OCI-LY7 (cell line): ENCODE data around the gene CLSTN3. TPM values are rescaled to one million over a fixed set of nuclear protein-coding genes. Genes with fewer than 3 reads are reported as not detected.

Experiments
- BruUV-seq: library from RNA; stranded (reverse); fragments of 400-500 nt; replicated peaks from 2 replicates; lab custom pipeline; 2021; lab: Mats Ljungman, UMichigan
- CTCF ChIA-PET: fragments of 300-600 bp; sonication (Branson Sonifier 250); formaldehyde crosslinking; loops from one replicate; lab custom pipeline; 2022; ENCODE audit warnings: antibody characterized with exemption; ENCODE audit not compliant: unreplicated experiment; lab: Charles Lee
- POLR2A ChIA-PET: fragments of 300-600 bp; sonication (Branson Sonifier 250); formaldehyde crosslinking; loops from one replicate; lab custom pipeline; 2022; ENCODE audit warnings: antibody characterized with exemption; lab: Charles Lee
- DNase-seq: peaks from one replicate; pipeline ENCODE4 v3.0.0-alpha.2; 2015; ENCODE audit warnings: low spot score
- H2AFZ ChIP-seq: fragments of 200-600 bp; sonication (generic), shearing (Covaris generic); 2 replicates; pipeline ENCODE4 v1.6.1; 2014; ENCODE audit warnings: mild to moderate bottlenecking, antibody characterized with exemption, low read length, moderate library complexity
- H3K27ac ChIP-seq: fragments of 200-600 bp; sonication (generic); 2 replicates; pipeline ENCODE4 v1.5.1; 2014; ENCODE audit warnings: mixed run types, low read depth, mild to moderate bottlenecking, moderate library complexity, low read length, inconsistent platforms; ENCODE audit not compliant: poor library complexity, severe bottlenecking
- H3K36me3 ChIP-seq: fragments of 200-600 bp; sonication (generic); 2 replicates; pipeline ENCODE4 v1.6.1; 2014; ENCODE audit warnings: mild to moderate bottlenecking, antibody characterized with exemption, low read length, moderate library complexity, mixed read lengths; ENCODE audit not compliant: insufficient read depth
- H3K4me1 ChIP-seq: fragments of 200-600 bp; sonication (generic); 2 replicates; pipeline ENCODE4 v1.5.1; 2014; ENCODE audit warnings: mild to moderate bottlenecking, low read length; ENCODE audit not compliant: insufficient read depth, poor library complexity, severe bottlenecking
- H3K4me2 ChIP-seq: fragments of 200-600 bp; sonication (generic); 2 replicates; pipeline ENCODE4 v1.6.1; 2014; ENCODE audit warnings: mild to moderate bottlenecking, low read length
- H3K4me3 ChIP-seq: fragments of 200-600 bp; sonication (generic); 2 replicates; pipeline ENCODE4 v1.5.1; 2014; ENCODE audit warnings: mild to moderate bottlenecking, low read depth, low read length; ENCODE audit not compliant: poor library complexity, severe bottlenecking
- H3K79me2 ChIP-seq: fragments of 200-600 bp; sonication (generic); 2 replicates; pipeline ENCODE4 v1.6.1; 2016; ENCODE audit warnings: low read depth, mild to moderate bottlenecking, low read length, moderate library complexity, mixed read lengths; ENCODE audit not compliant: insufficient read depth
- H3K9me2 ChIP-seq: fragments of 200-600 bp; sonication (generic); 2 replicates; pipeline ENCODE4 v1.6.1; 2016; ENCODE audit warnings: mild to moderate bottlenecking, low read length, mixed read lengths; ENCODE audit not compliant: insufficient read depth
- H3K9me3 ChIP-seq: fragments of 200-600 bp; sonication (generic); 2 replicates; pipeline ENCODE4 v1.6.1; 2014; ENCODE audit warnings: mild to moderate bottlenecking, mixed run types, low read length, mixed read lengths
- H4K20me1 ChIP-seq: fragments of 200-600 bp; sonication (generic); 2 replicates; pipeline ENCODE4 v1.6.1; 2014; ENCODE audit warnings: mild to moderate bottlenecking, antibody characterized with exemption, low read length, moderate library complexity, mixed read lengths; ENCODE audit not compliant: insufficient read depth
- CTCF ChIP-seq: fragments of 200-600 bp; sonication (generic); conservative IDR thresholded peaks from 2 replicates; pipeline ENCODE4 v1.5.1; 2014; ENCODE audit warnings: mild to moderate bottlenecking, antibody characterized with exemption, low read length, moderate library complexity, mixed read lengths
- EZH2phosphoT487 ChIP-seq: fragments of 200-600 bp; sonication (generic); IDR thresholded peaks from 2 replicates; pipeline ENCODE4 v1.6.1; 2018; ENCODE audit warnings: low read depth, borderline replicate concordance, mild to moderate bottlenecking, mixed run types, antibody characterized with exemption, low read length, moderate library complexity, mixed read lengths
- intact Hi-C: fragments of 100-400 bp; cut with micrococcal nuclease; formaldehyde crosslinking; loops from one replicate; pipeline ENCODE4 v1.10.0; 2022; ENCODE audit not compliant: unreplicated experiment
- total RNA-seq, 2 experiments: library from RNA; depleted of rRNA in 1 of 2; stranded (reverse); fragments of >200 nt in 1 of 2; shearing (Covaris generic) in 1 of 2; gene quantifications; 2 replicates each; pipeline ENCODE4 v1.2.3, GENCODE V29; 2014 to 2022

Gene CLSTN3
- total RNA-seq, 2 experiments from 2014 or later, result 18.5 to 34.2 TPM

DNA sequence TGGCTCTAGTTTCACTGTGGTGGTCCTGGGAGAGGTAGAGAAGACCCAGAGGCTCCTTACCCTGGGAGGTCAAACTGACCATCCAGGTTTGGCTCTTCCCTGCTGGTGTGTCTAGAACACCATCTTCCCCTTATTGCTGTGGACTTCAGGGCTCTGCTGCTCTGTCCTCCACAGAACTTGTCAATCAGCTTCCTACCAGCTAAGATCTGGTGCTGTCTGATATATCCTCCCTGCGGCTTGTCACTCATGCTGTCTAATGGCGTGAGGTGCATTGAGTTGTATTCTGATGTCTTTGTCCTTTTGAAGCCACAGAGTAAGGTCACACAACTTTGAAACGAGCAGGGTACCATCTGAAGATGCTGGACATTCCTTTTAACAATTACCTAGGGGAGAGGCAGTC, 14.0 kb upstream of the CLSTN3 start:
- H3K27ac ChIP-seq, result no peak overlapping the region
- H2AFZ ChIP-seq, result no peak overlapping the region
- no peaks in the 10 kb centered on the region for H3K36me3 ChIP-seq
- POLR2A ChIA-PET, result interaction anchor here (0.6 kb wide), 1 partner anchor 524 kb away, joined by 3 read pairs; no protein-coding TSS in a partner anchor
- no peak overlapping the region for H3K4me2 ChIP-seq
- TF ChIP-seq CTCF (no peak), EZH2phosphoT487 (no peak)
- no peaks in the 10 kb centered on the region for H3K9me2 ChIP-seq
- no peak overlapping the region for H3K4me3 ChIP-seq
- no peaks in the 10 kb centered on the region for H4K20me1 ChIP-seq
- no TSS peak for BruUV-seq
- intact Hi-C loops, result loop anchor here (10.0 kb wide), 1 partner anchor 1671 kb away; no protein-coding TSS in a partner anchor
- H3K4me1 ChIP-seq, result no peaks in the 10 kb centered on the region
- DNase-seq, result no peak
- H3K9me3 ChIP-seq, result no peaks in the 10 kb centered on the region
- CTCF ChIA-PET, result no interaction called here
- H3K79me2 ChIP-seq, result no peaks in the 10 kb centered on the region

GRCh38 chr12:7116916-7117315, 13.3 kb upstream of the CLSTN3 start:
- TF ChIP-seq CTCF (no peak), EZH2phosphoT487 (no peak)
- no peaks in the 10 kb centered on the region for H3K9me2 ChIP-seq
- intact Hi-C loops, result loop anchor here (10.0 kb wide), 1 partner anchor 1672 kb away; no protein-coding TSS in a partner anchor
- no peak overlapping the region for H3K27ac ChIP-seq
- H4K20me1 ChIP-seq, result no peaks in the 10 kb centered on the region
- H2AFZ ChIP-seq, result no peak overlapping the region
- BruUV-seq, result no TSS peak
- ChIA-PET CTCF (no interaction called here), POLR2A (no interaction called here)
- H3K4me2 ChIP-seq, result no peak overlapping the region
- no peak overlapping the region for H3K4me3 ChIP-seq
- no peaks in the 10 kb centered on the region for H3K4me1 ChIP-seq
- no peaks in the 10 kb centered on the region for H3K36me3 ChIP-seq
- DNase-seq, result no peak
- H3K9me3 ChIP-seq, result no peaks in the 10 kb centered on the region
- H3K79me2 ChIP-seq, result no peaks in the 10 kb centered on the region

GRCh38 chr12:7117670-7118069, 12.5 kb upstream of the CLSTN3 start:
- ChIA-PET POLR2A (no interaction called here), CTCF (no interaction called here)
- Histone ChIP-seq H3K27ac (no peak overlapping the region), H4K20me1 (no peaks in the 10 kb centered on the region), H3K4me2 (no peak overlapping the region), H3K9me2 (no peaks in the 10 kb centered on the region), H3K9me3 (no peaks in the 10 kb centered on the region), H3K36me3 (no peaks in the 10 kb centered on the region), H2AFZ (no peak overlapping the region), H3K4me3 (no peak overlapping the region), H3K79me2 (no peaks in the 10 kb centered on the region), H3K4me1 (no peaks in the 10 kb centered on the region)
- no TSS peak for BruUV-seq
- TF ChIP-seq CTCF (no peak), EZH2phosphoT487 (no peak)
- intact Hi-C loops, result loop anchor here (10.0 kb wide), 1 partner anchor 1673 kb away; no protein-coding TSS in a partner anchor
- DNase-seq, result no peak
